Stimulated activated CD8-positive, alpha-beta memory T cell treated with anti-CD3 and anti-CD28 coated beads, Interleukin-2, amount 100 ng/mL, for 48 hours (primary cell): ENCODE results near the gene PFDN2.

Experiments used
- DNase-seq, 2 donors: peaks; one replicate each; pipeline ENCODE4 v3.0.0-alpha.2; 2020; ENCODE audit warnings: low read depth in 2 of 2

PFDN2 gene

GRCh38 chr1:161099090-161099802 lies 18.6 kb downstream of the PFDN2 start:
- no peak for DNase-seq

DNA sequence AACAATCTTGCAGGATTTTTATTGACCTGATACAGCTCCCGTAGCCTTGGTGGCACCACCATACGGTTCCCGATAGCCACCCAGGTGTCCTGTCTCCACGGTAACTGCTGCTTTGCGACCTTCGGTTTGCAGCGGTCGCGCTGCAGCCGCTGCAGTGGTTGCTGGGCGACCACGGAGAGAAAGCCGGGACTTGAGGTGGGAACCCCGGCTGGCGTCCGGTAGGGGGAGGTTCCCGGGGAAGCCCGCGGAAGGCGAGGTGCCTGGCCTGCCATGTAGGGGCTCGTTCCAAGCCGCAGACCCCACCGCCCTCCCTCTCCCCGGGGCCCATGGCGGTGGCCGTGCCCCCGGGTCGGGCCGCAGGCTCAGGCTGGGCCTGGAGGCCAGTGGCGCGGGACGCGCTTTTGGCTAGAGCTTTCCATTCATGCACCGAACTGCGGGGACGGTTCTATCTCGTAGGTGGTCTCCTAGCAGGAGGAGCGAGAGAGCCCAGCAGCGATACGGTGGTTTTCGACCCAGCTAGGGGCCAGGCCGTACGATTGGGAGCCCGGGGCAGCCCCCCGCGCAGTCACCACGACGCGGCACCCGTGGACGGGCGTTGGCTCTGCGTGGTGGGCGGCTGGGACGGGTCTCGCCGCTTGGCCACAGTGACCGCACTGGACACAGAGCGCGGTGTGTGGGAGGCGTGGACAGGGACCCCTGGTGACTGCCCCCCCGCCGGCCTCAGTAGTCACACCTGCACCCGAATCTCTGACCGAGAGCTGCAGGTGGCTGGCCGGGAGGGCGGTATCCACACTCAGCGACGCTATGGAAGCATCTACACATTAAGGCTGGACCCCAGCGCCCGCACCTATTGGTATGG lies 19.4 kb downstream of the PFDN2 start, which contains the start of gene KLHDC9:
Gene KLHDC9 (plus strand): TSS at position 152 of the 859 bp plus-strand sequence. CDS start 175 bp downstream, at position 327.
- peak; percentile 62 to 70 for DNase-seq

- no peak for DNase-seq
These were observed 21.3 kb downstream of the PFDN2 start for GRCh38 chr1:161096530-161096929.

- no peak for DNase-seq
These were observed 21.8 kb downstream of the PFDN2 start for GRCh38 chr1:161096015-161096414.

- DNase-seq = no peak
These were observed 22.6 kb downstream of the PFDN2 start for GRCh38 chr1:161095230-161095629.

- no peak for DNase-seq
These were observed 23.4 kb downstream of the PFDN2 start for GRCh38 chr1:161094481-161094880.

GRCh38 chr1:161092621-161093028 lies 25.2 kb downstream of the PFDN2 start:
- DNase-seq = no peak

DNA sequence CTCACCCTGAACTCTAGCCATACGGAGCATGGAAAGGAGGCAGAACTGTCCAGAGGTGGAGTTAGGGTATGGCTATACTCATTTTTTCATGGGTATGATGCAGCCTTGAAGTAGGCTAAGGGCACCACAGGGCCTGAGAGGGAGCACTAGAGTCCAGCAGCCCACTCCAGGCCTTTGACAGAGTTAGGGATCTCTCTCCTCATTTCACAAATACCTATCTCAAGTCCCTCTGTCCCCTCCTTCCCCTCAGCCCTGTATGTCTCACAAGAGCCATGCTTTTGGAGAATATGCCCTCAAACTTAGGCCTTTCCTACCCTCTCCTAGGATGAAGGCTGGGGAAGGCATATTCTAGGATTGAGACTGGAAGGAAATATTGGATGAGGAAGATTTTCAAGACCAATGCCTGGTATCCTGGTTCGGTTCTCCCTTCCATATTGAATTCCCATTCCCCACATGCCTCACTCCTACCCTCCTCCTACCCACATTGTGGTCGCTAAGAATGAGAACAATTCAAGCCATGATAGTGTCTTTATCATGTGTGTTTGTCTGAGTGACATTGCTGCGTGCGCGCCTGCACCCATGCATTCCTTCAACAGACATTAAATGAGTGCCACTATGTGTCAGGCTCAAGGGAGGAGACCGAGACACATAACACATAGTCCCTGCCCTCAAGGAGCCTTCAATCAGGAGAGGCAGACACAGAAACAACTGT lies 25.9 kb downstream of the PFDN2 start:
- no peak for DNase-seq

DNA sequence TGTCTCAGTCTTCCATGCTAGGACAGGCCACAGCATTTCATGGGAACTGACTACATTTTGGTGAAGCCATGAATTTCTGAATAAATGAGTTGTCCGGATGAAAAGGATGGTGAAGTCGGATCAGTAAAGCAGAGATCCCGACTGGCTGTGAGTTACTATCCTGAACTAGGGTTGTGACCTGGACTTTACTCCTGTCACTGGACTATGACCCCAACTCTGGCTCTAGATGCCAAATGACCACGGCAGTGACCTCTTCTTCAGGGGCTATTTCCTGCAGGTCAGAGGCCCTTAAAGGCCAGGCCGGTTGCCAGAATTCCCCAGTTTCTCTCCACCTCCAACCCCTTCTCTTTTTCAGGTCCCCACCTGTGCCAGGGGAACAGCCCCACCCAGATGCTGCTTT lies 26.7 kb downstream of the PFDN2 start:
- DNase-seq = no peak

DNA sequence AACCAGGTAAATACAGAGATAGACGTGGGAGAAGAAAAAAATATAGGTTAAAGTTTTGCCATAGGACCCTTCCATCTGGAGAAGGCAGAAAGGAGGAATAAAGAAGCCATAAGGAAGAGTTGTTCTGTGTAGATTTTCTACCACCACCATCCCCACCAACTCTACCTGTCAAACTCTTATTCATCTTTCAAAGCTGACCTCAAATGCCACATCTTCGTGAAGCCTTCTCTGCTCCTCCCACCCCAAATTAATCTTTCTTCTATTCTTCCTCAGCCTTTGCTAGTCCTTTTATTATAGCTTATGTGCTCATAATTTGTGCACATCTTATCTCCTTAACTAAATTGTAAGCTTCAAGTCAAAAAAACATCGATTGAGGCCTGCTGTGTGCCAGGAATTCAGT lies 27.2 kb downstream of the PFDN2 start:
- no peak for DNase-seq

GRCh38 chr1:161089938-161090337 lies 27.9 kb downstream of the PFDN2 start:
- DNase-seq = no peak

DNA sequence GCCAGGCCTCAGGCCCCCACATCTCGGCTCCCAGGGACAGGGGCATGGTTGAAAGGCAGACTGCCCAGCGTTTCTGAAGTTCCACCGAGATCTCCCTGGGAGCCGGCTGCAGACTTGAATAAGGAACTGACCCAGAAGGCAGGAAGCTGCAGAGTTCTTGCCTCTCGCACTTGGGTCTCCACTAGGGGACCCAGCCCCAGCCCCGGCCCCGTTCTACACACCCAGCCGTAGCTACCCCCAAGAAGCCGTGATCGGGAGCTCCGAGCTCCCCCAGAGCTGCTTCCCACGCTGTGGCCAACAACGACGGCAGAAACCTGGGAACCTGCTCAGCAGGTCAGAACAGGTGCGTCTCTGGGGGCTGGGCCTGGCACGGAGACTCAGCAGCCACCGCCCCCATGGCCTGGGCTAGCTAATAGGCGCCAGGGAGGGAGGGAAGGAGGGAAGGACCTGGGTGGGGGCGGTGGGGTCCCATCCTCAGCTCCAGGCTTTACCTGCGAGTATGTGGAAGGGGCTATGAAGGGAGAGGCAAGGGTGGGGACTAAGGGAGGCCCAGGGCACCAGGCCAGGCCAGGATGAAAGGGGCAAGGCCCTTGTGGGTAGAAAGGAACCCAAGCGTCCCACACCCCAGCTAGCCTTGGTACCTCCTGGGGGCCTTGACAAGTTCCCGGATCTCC lies 28.4 kb downstream of the PFDN2 start, which contains the start of gene NECTIN4:
Gene NECTIN4 (minus strand): TSS at position 308 of the 674 bp plus-strand sequence. CDS start 262 bp downstream, at position 46.
- DNase-seq = no peak

GRCh38 chr1:161088587-161089110 lies 29.2 kb downstream of the PFDN2 start:
- no peak for DNase-seq

GRCh38 chr1:161086457-161086856 lies 31.4 kb downstream of the PFDN2 start:
- no peak for DNase-seq

GRCh38 chr1:161085165-161085564 lies 32.7 kb downstream of the PFDN2 start:
- no peak for DNase-seq

DNA sequence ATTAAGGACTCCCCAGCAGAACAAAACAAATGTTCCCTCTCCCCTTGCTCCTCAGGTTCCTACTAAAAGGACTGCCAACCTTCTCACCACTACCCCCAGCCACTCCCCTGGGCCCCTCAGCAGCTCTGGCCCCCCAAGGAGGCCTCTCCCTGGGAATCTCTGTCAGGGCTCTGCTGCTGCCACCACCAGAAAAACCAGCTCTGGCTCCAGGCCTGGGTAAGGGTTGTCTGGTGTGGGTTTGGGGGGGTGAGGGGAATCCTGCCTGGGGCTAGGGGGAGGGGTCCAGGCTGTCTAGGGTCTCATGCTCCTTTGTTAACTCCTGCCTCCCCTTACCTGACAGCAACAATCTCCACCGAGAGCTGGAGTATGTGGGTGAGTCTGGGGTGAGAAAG lies 33.2 kb downstream of the PFDN2 start:
- DNase-seq = no peak

GRCh38 chr1:161083748-161084596 lies 33.9 kb downstream of the PFDN2 start:
- no peak for DNase-seq

DNA sequence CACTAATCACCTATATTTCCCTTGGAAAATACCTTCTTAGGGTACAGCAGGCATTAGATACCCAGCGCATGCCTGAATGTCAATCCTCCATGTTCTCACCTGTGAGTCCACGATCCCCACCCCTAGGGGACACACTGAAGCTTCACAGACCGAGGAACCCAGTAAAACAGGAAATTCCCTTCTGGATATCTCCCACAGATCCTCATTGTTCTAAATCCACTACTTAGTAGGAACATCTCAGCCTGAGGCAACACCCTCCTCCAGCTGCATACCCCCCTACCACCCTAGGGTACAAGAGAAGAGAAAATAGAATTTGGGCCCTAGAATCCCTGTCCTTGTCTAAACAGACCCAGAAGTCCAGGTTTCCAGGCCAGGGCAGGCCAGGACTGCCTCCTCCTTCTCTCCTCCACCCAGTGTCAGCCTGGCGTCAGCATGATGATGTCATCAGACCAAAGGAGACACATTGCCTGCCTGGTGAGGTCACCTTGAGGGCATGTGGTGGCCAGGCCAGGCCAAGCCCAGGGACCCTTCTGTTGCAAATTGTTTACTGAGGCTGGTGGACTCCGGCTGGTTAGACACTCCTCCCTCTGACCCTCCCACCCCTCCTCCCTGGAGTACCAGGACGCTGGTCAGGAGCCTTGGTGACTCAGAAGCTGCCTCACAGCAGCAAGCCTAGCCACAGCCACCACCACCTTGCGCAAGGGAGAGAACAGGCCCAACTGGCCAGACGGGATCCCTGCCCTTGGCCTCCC lies 34.7 kb downstream of the PFDN2 start:
- no peak for DNase-seq

GRCh38 chr1:161082483-161082882 lies 35.4 kb downstream of the PFDN2 start:
- DNase-seq = no peak

DNA sequence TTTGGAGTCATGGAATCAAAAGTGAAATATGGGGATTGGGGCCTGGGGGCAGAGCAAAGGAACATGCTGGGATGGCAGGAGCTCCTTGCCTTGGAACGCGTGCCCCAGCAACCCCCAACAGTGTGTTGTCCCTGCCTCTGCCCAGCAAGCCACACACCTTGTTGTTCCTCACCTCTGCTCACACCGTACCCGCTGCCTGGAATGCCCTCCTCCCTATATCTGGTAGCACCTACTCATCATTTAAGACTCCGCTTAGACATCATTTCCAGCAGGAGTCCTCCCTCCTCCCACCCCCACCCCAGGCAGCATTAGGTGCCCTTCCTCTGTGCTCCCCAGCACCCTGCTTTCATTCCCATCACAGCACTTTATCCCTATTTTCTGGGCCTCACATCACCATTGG lies 36.3 kb downstream of the PFDN2 start:
- DNase-seq = no peak
